SJCRH30 (cell line): ENCODE results near the gene MPHOSPH6. TPM values are rescaled to one million over a fixed set of nuclear protein-coding genes. Genes with fewer than 3 reads are reported as not detected.
"Not testable (repeated sequence)": the region's sequence is repeated elsewhere in the genome, so short reads cannot be mapped to it uniquely, and the experiment has no call there.

ENCODE experiments used
- DNase-seq, 2 experiments: peaks; one replicate each; pipeline ENCODE4 v3.0.0-alpha.2; 2015 to 2020
- H3K27ac ChIP-seq: fragments of 250-450 bp; sonication (Bioruptor Pico); 2 replicates; pipeline ENCODE4 v1.5.1; 2020; ENCODE audit warnings: mild to moderate bottlenecking, moderate library complexity
- H3K27me3 ChIP-seq: fragments of 250-450 bp; sonication (Bioruptor Pico); 2 replicates; pipeline ENCODE4 v1.5.1; 2020; ENCODE audit warnings: mild to moderate bottlenecking, moderate library complexity
- H3K36me3 ChIP-seq: fragments of 250-450 bp; sonication (Bioruptor Pico); 2 replicates; pipeline ENCODE4 v1.5.1; 2020; ENCODE audit warnings: mild to moderate bottlenecking, moderate library complexity
- H3K4me1 ChIP-seq: fragments of 250-450 bp; sonication (Bioruptor Pico); 2 replicates; pipeline ENCODE4 v1.5.1; 2020; ENCODE audit warnings: mild to moderate bottlenecking, moderate library complexity
- H3K4me3 ChIP-seq: fragments of 250-450 bp; sonication (Bioruptor Pico); 2 replicates; pipeline ENCODE4 v1.5.1; 2020; ENCODE audit warnings: mild to moderate bottlenecking, moderate library complexity
- H3K9me3 ChIP-seq: fragments of 250-450 bp; sonication (Bioruptor Pico); replicated peaks from 2 replicates; pipeline ENCODE4 v1.5.1; 2020; ENCODE audit warnings: mild to moderate bottlenecking, moderate library complexity
- total RNA-seq: library from RNA; depleted of rRNA; stranded (reverse); fragments of >200 nt; shearing (Covaris generic); gene quantifications from 2 replicates; pipeline ENCODE4 v1.2.3, GENCODE V29; 2014; rRNA removed

The MPHOSPH6 gene, protein sequence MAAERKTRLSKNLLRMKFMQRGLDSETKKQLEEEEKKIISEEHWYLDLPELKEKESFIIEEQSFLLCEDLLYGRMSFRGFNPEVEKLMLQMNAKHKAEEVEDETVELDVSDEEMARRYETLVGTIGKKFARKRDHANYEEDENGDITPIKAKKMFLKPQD
- total RNA-seq: 31.0 and 35.5 TPM in 2 replicates

- H3K36me3 ChIP-seq: no peaks in the 10 kb centered on the region
- H3K27me3 ChIP-seq: no peaks in the 10 kb centered on the region
- no peaks in the 10 kb centered on the region for H3K9me3 ChIP-seq
- peak within 1 kb of the TSS; percentile 71 for H3K4me3 ChIP-seq
- no peaks in the 10 kb centered on the region for H3K4me1 ChIP-seq
- peak; percentile 80 to 85 for DNase-seq
- H3K27ac ChIP-seq: peak within 1 kb of the TSS; percentile 72
Observed at GRCh38 chr16:82169861-82170845, at the start of gene MPHOSPH6. MPHOSPH6 (minus strand) TSS chr16:82170224; CDS start chr16:82170175, 49 bp downstream.

DNA sequence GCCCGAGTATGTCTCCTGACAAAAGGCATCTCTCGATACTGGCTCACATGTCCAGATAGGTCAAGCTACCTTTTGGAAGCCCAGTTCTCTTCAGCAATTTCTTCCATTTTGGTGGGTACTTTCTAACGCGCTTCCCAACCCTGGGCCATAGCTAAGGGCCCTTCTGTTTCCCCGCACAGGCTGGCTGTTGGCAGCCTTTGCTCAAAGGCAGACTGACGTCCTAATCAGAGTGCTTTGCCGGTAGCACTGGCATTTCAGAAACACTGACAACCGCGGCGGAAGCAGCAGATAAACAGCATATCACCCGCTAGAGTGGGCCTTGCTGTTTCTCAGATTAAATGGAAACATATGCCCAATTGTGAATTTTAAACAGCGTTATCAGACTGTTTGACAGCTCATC is 49.3 kb upstream of the MPHOSPH6 start:
- Histone ChIP-seq H3K27me3 (no peaks in the 10 kb centered on the region), H3K4me3 (no peak overlapping the region), H3K9me3 (no peaks in the 10 kb centered on the region), H3K27ac (no peak overlapping the region), H3K36me3 (no peaks in the 10 kb centered on the region), H3K4me1 (no peaks in the 10 kb centered on the region)
- no peak for DNase-seq

DNA sequence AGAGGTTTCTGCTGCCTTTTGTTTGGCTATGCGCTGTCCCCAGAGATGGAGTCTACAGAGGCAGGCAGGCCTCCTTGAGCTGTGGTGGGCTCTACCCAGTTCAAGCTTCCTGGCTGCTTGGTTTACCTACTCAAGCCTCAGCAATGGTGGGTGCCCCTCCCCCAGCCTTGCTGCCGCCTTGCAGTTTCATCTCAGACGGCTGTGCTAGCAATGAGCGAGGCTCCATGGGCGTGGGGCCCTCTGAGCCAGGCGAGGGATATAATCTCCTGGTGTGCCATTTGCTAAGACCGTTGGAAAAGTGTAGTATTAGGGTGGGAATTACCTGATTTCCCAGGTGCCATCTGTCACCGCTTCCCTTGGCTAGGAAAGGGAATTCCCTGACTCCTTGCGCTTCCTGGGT is 39.3 kb upstream of the MPHOSPH6 start:
- not testable (repeated sequence) for DNase-seq, H3K36me3 ChIP-seq, H3K4me3 ChIP-seq, H3K4me1 ChIP-seq, H3K27me3 ChIP-seq, H3K9me3 ChIP-seq, H3K27ac ChIP-seq

DNA sequence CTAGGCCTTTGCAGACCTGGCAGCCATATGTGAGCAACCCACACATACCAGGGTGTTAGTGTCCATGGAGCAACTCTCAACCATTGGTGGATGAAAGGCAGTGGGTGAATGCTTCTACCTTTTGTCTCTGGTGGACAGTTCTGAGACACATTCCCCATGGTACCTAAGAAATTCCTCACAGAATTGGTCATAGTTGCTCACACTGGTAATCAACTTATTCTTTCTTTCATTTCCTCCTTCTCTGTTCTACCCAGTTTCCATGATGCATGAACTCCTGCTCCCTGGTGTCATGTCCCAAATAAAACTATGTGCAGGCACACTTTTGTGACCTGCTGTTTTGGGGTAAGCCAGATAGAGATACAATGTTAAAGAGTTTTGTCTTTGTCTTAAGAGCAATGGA is 33.2 kb upstream of the MPHOSPH6 start:
- Histone ChIP-seq H3K4me1 (no peaks in the 10 kb centered on the region), H3K36me3 (no peaks in the 10 kb centered on the region), H3K9me3 (no peaks in the 10 kb centered on the region)

DNA sequence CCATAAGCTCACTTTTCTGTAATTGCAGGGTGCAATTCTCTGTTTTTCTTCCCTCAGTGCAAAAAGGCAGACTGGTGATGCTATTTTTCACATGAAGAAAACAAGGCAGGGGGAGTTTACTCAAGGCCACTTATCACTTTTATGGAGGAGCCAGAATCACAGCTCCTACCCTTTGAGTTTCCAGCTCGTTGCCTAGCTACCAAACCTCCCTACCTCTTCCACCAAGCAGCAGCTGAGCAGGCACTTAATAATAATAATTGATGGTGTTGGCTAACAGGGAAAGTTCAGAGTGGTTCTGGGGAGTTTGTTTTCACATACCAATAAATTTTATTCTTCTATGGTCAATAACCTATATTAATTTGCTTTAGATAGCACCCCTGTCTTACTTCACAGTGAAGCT is 31.9 kb upstream of the MPHOSPH6 start:
- Histone ChIP-seq H3K27me3 (no peaks in the 10 kb centered on the region), H3K36me3 (no peaks in the 10 kb centered on the region), H3K27ac (no peak overlapping the region), H3K9me3 (no peaks in the 10 kb centered on the region), H3K4me3 (no peak overlapping the region), H3K4me1 (no peaks in the 10 kb centered on the region)
- DNase-seq: no peak

More for the DNA sequence above, 33.2 kb upstream of the MPHOSPH6 start:
- no peak overlapping the region for H3K27ac ChIP-seq
- no peak overlapping the region for H3K4me3 ChIP-seq
- DNase-seq: no peak
- H3K27me3 ChIP-seq: no peaks in the 10 kb centered on the region

DNA sequence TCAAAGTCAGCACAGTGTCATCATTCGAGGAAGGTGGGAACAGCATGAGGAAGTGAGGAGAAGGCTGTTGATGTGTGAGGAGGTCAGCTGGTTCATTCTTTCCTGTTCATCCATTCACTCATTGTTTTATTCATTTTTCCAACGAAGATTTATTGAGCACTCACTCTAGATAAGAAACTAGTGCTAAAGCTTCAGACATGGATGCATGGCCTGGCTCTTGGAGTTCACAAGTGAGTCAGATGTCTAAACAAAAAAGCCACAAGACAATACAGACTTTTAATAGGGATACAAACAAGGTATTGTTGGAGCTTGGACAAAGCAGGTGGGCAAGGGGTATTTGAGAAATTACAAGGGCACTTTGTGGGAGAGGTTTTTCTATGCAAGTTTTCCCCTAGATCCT is 31.3 kb upstream of the MPHOSPH6 start:
- Histone ChIP-seq H3K27me3 (no peaks in the 10 kb centered on the region), H3K27ac (no peak overlapping the region)
- no peak for DNase-seq

GRCh38 chr16:82199209-82199608 is 29.2 kb upstream of the MPHOSPH6 start:
- H3K27ac ChIP-seq: no peak overlapping the region
- no peaks in the 10 kb centered on the region for H3K27me3 ChIP-seq
- no peak for DNase-seq

More for the DNA sequence above, 31.3 kb upstream of the MPHOSPH6 start:
- Histone ChIP-seq H3K4me1 (no peaks in the 10 kb centered on the region), H3K36me3 (no peaks in the 10 kb centered on the region), H3K4me3 (no peak overlapping the region), H3K9me3 (no peaks in the 10 kb centered on the region)

DNA sequence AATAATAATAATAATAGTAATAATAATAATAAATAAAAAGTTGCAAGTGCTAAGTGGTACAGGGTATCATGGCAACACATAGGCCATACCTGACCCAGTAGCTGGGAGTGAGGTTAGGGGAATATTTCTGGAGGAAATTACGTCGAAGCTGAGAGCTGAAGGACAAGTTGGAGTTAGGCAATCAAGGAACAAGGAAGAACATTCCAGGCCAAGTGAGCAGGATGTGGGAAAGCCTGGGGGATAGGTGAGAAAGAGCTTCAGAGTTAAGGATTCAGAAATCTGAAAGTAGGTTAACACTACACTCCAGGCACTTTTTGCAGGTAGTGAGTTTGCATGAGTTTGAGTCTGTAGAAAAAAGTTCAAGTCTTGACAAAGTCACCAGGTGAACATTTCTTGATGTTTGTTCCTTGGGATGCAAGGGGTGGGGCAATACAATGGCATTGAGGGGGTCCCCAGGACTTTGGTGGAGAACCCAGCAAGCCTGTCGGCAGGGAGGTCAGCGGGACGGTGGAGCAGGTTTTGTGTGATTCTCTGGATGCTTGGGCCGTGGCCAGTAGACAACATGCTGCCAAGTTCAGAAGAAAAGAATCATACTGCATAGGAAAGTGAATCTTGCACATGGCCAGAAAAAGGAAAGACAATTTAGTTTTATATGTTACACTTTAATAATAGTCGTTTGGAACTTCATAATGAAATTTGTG is 27.7 kb upstream of the MPHOSPH6 start:
- H3K4me1 ChIP-seq: no peaks in the 10 kb centered on the region
- no peaks in the 10 kb centered on the region for H3K36me3 ChIP-seq
- DNase-seq: no peak
- H3K27ac ChIP-seq: no peak overlapping the region
- no peaks in the 10 kb centered on the region for H3K27me3 ChIP-seq
- H3K4me3 ChIP-seq: no peak overlapping the region
- no peaks in the 10 kb centered on the region for H3K9me3 ChIP-seq

More at GRCh38 chr16:82199209-82199608, 29.2 kb upstream of the MPHOSPH6 start:
- H3K36me3 ChIP-seq: no peaks in the 10 kb centered on the region
- no peaks in the 10 kb centered on the region for H3K9me3 ChIP-seq
- H3K4me1 ChIP-seq: no peaks in the 10 kb centered on the region
- H3K4me3 ChIP-seq: no peak overlapping the region

- H3K4me1 ChIP-seq: no peaks in the 10 kb centered on the region
- no peak overlapping the region for H3K27ac ChIP-seq
- H3K4me3 ChIP-seq: no peak overlapping the region
- no peaks in the 10 kb centered on the region for H3K9me3 ChIP-seq
- DNase-seq: no peak
- H3K27me3 ChIP-seq: no peaks in the 10 kb centered on the region
- no peaks in the 10 kb centered on the region for H3K36me3 ChIP-seq
Observed at GRCh38 chr16:82195917-82196494, 26.0 kb upstream of the MPHOSPH6 start.

GRCh38 chr16:82194086-82194485 is 24.1 kb upstream of the MPHOSPH6 start:
- no peaks in the 10 kb centered on the region for H3K36me3 ChIP-seq
- H3K4me1 ChIP-seq: no peaks in the 10 kb centered on the region
- H3K27ac ChIP-seq: no peak overlapping the region
- H3K4me3 ChIP-seq: no peak overlapping the region
- DNase-seq: no peak
- no peaks in the 10 kb centered on the region for H3K9me3 ChIP-seq
- no peaks in the 10 kb centered on the region for H3K27me3 ChIP-seq

DNA sequence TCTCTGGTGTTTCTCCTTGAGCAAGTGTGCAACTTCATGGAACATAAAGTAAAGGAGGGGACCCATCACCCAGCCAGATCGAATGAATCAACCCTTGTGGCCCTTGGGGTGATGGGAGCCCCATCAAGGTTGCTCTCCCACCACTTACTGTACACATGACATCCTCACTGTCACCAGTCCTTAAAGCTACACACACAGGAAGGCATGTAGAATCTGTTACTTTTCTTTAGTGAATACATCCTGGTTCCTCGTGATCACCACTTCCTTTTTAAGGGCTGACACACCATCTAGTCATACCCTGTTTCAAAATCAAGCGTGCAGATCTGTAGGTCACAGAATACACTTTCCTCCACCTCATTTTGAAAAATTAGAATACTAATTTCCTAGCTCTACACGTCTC is 22.6 kb upstream of the MPHOSPH6 start:
- Histone ChIP-seq H3K36me3 (no peaks in the 10 kb centered on the region), H3K27ac (no peak overlapping the region)

GRCh38 chr16:82190386-82190785 is 20.4 kb upstream of the MPHOSPH6 start:
- H3K27ac ChIP-seq: no peak overlapping the region
- H3K27me3 ChIP-seq: no peaks in the 10 kb centered on the region
- no peaks in the 10 kb centered on the region for H3K36me3 ChIP-seq
- DNase-seq: no peak
- no peaks in the 10 kb centered on the region for H3K4me1 ChIP-seq
- H3K9me3 ChIP-seq: no peaks in the 10 kb centered on the region
- no peak overlapping the region for H3K4me3 ChIP-seq

More for the DNA sequence above, 22.6 kb upstream of the MPHOSPH6 start:
- H3K27me3 ChIP-seq: no peaks in the 10 kb centered on the region
- H3K4me3 ChIP-seq: no peak overlapping the region
- no peak for DNase-seq
- no peaks in the 10 kb centered on the region for H3K9me3 ChIP-seq
- no peaks in the 10 kb centered on the region for H3K4me1 ChIP-seq

DNA sequence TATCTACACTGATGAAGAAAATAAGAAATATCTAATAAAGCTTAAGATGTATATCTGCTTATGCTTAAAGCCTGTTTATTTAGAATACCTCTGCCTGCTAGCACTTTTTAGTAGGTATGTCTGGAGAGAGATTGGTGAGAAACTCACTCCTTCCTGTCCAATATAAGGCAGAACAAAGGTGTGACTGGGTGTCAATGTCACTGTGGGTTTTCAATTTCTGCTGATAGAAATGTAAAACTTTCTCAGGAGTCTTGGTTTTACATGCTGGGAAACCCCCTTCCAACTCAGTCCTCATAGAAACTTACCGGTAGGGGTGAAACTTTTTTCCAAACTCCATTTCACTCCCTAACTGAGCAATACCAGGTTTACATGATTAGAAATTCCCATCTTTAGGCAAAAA is 17.8 kb upstream of the MPHOSPH6 start:
- Histone ChIP-seq H3K9me3 (no peaks in the 10 kb centered on the region), H3K4me1 (peaks cover 8% of the 10 kb centered on the region), H3K36me3 (no peaks in the 10 kb centered on the region), H3K4me3 (no peak overlapping the region), H3K27ac (no peak overlapping the region), H3K27me3 (no peaks in the 10 kb centered on the region)
- DNase-seq: no peak

GRCh38 chr16:82185012-82185411 is 15.0 kb upstream of the MPHOSPH6 start:
- peaks cover 8% of the 10 kb centered on the region for H3K4me1 ChIP-seq
- DNase-seq: peak in 1 of 2 experiments; percentile 48
- H3K4me3 ChIP-seq: no peak overlapping the region
- H3K9me3 ChIP-seq: no peaks in the 10 kb centered on the region
- no peak overlapping the region for H3K27ac ChIP-seq
- H3K27me3 ChIP-seq: no peaks in the 10 kb centered on the region
- no peaks in the 10 kb centered on the region for H3K36me3 ChIP-seq
